ENCODE results near the gene GOLGA5. TPM values are rescaled to one million over a fixed set of nuclear protein-coding genes. Genes with fewer than 3 reads are reported as not detected.

The GOLGA5 gene
- total RNA-seq, 6 donors from 2014 or later, result 24.1 to 60.0 (median 32.2) TPM

DNA sequence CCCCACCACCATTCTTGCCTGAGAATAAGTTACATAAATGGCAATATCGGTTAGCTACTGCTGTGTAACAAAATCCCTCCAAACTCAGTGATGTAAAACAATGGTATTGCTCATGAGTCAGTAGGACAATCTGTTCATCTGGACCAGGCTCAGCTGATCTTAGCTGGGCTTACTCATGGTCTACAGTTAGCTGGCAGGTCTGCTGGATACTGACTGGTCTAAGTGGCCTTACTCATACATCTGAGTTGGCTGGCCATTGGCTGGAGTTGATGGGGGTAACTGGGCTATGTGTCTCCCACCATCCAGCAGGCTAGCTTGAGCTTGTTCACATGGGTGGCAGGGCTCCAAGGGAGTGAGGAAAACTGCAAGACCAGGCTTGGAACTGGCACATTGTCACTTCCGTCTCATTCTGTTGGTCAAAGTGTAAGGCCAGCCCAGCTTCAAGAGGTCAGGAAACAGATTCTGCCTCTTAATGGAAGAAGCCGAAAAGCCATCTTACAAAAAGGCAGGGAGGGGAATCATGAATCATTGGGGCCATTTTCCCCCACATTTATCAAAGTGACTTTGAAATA lies 72.2 kb downstream of the GOLGA5 start:
- Histone ChIP-seq H3K4me3 (no peak overlapping the region), H3K9me3 (no peaks in the 10 kb centered on the region), H3K36me3 (no peaks in the 10 kb centered on the region), H3K4me1 (no peaks in the 10 kb centered on the region), H3K27me3 (no peaks in the 10 kb centered on the region), H3K27ac (no peak overlapping the region)
- DNase-seq (no peak), ATAC-seq (ENCODE audit: low FRiP score in 2 of 2) (peak in 1 of 2 donors; percentile 10)
- TF ChIP-seq EP300 (IDR thresholded peaks at IDR 0.05) (no peak), POLR2A (IDR thresholded peaks at IDR 0.05) (no peak), POLR2AphosphoS5 (IDR thresholded peaks at IDR 0.05) (no peak)
- TF ChIP-seq, protein P1, sequence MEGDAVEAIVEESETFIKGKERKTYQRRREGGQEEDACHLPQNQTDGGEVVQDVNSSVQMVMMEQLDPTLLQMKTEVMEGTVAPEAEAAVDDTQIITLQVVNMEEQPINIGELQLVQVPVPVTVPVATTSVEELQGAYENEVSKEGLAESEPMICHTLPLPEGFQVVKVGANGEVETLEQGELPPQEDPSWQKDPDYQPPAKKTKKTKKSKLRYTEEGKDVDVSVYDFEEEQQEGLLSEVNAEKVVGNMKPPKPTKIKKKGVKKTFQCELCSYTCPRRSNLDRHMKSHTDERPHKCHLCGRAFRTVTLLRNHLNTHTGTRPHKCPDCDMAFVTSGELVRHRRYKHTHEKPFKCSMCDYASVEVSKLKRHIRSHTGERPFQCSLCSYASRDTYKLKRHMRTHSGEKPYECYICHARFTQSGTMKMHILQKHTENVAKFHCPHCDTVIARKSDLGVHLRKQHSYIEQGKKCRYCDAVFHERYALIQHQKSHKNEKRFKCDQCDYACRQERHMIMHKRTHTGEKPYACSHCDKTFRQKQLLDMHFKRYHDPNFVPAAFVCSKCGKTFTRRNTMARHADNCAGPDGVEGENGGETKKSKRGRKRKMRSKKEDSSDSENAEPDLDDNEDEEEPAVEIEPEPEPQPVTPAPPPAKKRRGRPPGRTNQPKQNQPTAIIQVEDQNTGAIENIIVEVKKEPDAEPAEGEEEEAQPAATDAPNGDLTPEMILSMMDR (IDR thresholded peaks at IDR 0.05), result no peak
- 78 to 87% methylated on average over 3 of the region's 3 CpGs for WGBS, 2 donors

DNA sequence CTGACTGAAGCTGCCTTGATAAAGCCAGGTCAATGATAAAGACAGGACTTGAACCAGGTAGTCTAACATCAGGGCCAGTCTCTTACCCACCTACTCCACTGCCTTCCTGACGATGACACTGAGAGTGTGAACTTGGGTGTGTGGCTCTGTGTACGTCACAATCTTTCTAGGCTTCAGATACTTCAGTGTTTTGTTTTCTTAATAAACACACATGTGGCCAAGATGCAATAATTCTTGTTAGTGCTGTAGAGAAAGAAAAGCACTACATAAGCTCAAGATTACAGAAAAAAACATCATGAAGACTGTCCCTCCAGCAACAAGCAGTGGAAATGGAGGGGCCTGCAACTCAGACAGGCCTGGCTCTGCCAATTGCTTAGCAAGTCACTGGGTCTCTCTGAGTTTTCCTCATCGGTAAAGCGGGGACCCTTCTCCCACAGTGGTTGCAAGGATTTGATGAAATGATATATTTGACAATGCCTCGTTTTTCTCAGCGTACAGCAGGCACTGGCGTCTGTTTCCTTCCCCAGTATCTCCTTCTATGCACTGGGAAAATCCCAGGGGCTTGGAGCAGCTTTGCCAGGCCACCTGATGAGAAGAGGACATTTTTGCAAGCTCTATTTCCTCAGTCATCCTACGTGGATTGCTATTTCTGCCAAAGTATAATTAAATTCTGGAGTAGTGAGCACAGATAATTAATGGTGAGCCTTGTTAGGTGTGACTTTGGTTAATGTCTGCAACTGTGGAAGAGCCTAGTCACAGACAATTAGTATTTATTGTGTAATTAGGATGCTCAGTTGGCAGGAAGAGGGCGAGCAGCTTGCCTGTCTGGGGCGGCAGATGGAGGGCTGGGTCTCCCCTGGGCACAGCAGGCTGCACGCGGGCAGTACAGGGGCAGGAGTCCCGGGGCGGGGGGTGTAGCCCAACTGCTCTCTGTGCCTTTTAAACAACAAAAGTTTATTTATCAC lies 73.1 kb downstream of the GOLGA5 start:
- no peak overlapping the region for H3K4me3 ChIP-seq
- TF ChIP-seq EP300 (IDR thresholded peaks at IDR 0.05), result no peak
- TF ChIP-seq, protein P1 (IDR thresholded peaks at IDR 0.05), result no peak
- no peak for TF ChIP-seq POLR2A (IDR thresholded peaks at IDR 0.05)
- no peak for TF ChIP-seq POLR2AphosphoS5 (IDR thresholded peaks at IDR 0.05)

DNA sequence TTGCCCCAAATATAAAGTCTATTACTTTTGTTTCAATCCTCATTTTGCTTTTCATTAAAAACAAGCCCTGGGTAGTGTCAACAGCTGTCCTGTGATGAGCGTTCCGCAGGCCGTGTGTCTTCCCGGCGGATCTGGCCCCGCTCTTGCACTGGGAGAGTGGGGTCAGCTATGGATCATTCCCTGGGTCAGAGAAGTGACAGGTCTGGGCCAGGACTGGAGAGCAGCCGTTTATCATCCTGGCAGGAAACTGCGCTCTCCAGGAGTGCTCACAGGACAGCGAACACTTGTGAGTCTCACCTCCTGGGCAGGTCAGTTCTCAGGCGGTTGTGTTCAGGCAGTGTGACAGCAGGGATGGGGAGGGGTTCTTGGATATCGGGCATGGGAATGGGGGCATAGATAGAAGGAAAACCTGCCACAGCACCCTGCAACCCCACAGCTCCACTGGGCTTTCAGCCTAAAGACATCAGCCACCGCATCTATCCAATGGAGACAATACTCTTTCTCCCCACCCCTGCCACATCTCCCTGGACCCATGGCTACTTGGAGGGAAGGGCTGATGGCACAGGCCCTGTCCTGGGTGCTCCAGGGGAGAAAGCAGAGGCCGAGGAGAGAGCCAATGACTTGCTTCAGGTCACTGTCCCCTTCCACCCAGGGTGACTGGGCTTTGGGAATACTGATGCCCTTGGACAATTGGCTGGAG lies 81.0 kb downstream of the GOLGA5 start:
- Histone ChIP-seq H3K27ac (no peak overlapping the region), H3K27me3 (no peaks in the 10 kb centered on the region), H3K4me1 (peaks cover 0 to 2% (median 0%) of the 10 kb centered on the region in 4 donors), H3K4me3 (no peak overlapping the region), H3K9me3 (no peaks in the 10 kb centered on the region), H3K36me3 (no peaks in the 10 kb centered on the region)
- no peak for ATAC-seq (ENCODE audit: low FRiP score in 2 of 2)
- DNase-seq, result no peak
- TF ChIP-seq, protein P1 (IDR thresholded peaks at IDR 0.05), result no peak
- TF ChIP-seq POLR2A (IDR thresholded peaks at IDR 0.05) (no peak), POLR2AphosphoS5 (IDR thresholded peaks at IDR 0.05) (no peak), EP300 (IDR thresholded peaks at IDR 0.05) (no peak)
- WGBS, 2 donors, result 43% methylated on average over 8 to 13 of the region's 13 CpGs

More for the DNA sequence above, 73.1 kb downstream of the GOLGA5 start:
- 82% methylated on average over 8 to 14 of the region's 14 CpGs for WGBS, 2 donors
- peak in 1 of 2 donors; percentile 40 for DNase-seq
- no peak for ATAC-seq (ENCODE audit: low FRiP score in 2 of 2)
- Histone ChIP-seq H3K4me1 (no peaks in the 10 kb centered on the region), H3K27ac (no peak overlapping the region), H3K27me3 (no peaks in the 10 kb centered on the region), H3K9me3 (no peaks in the 10 kb centered on the region), H3K36me3 (no peaks in the 10 kb centered on the region)

DNA sequence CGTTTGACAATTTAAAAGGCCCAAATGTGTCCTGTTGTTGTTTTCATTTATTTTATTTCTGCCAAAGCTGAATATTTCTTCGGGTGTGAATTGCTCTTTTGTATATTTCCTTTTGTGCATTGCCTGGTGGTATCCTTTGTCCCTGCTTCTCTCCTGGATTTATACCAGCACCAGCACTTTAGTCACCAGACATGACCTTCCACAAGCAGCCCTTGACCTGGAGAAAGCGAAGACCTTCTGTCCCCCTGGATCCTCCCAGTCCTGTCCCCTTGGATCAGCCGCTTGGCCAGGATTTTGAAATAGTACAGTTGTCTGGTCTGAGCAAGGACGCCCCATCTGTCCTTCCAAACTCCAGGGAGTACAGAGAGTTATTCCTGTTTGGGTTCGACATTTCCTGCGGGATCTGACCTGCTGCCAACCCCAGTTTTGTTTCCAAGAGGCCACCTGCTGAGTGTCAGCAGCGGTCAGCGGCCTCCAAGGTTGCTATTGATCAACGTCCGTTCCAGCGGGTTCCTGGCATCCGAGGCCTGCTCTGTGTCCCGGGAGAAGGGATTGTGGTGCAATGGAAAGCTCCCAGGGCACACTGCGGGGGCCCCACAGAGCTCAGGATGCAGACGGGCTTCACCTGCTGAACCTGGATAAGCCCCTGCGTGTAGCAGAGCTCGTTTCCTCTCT lies 83.8 kb downstream of the GOLGA5 start:
- Histone ChIP-seq H3K4me3 (no peak overlapping the region), H3K27ac (no peak overlapping the region), H3K27me3 (no peaks in the 10 kb centered on the region), H3K36me3 (no peaks in the 10 kb centered on the region), H3K4me1 (peaks cover 0 to 2% (median 0%) of the 10 kb centered on the region in 4 donors), H3K9me3 (no peaks in the 10 kb centered on the region)
- DNase-seq (no peak), ATAC-seq (ENCODE audit: low FRiP score in 2 of 2) (no peak)
- 39 to 46% methylated on average over 11 to 18 of the region's 18 CpGs for WGBS, 2 donors
- TF ChIP-seq POLR2A (IDR thresholded peaks at IDR 0.05), result no peak
- TF ChIP-seq POLR2AphosphoS5 (IDR thresholded peaks at IDR 0.05), result peak in 1 of 2 donors; percentile 50

Measured in upper lobe of left lung (tissue), 6 donors.